ENCODE data around the gene PMPCA. TPM values are rescaled to one million over a fixed set of nuclear protein-coding genes. Genes with fewer than 3 reads are reported as not detected.
"Not testable (repeated sequence)": the region's sequence is repeated elsewhere in the genome, so short reads cannot be mapped to it uniquely, and the experiment has no call there.

The PMPCA gene
- total RNA-seq, 1 experiment from 2014 or later, result 64.2 TPM

- no peak for DNase-seq (ENCODE audit: low spot score)
Measured at GRCh38 chr9:136394312-136395019, 16.0 kb upstream of the PMPCA start.

GRCh38 chr9:136395020-136395340 lies 15.5 kb upstream of the PMPCA start:
- DNase-seq (ENCODE audit: low spot score), result no peak

- no peak for DNase-seq (ENCODE audit: low spot score)
Measured at GRCh38 chr9:136395345-136396218, 14.9 kb upstream of the PMPCA start.

GRCh38 chr9:136396219-136396515 lies 14.3 kb upstream of the PMPCA start:
- no peak for DNase-seq (ENCODE audit: low spot score)

- no peak for DNase-seq (ENCODE audit: low spot score)
Measured at GRCh38 chr9:136397643-136398042, 12.8 kb upstream of the PMPCA start.

GRCh38 chr9:136398286-136398685 lies 12.2 kb upstream of the PMPCA start:
- DNase-seq (ENCODE audit: low spot score), result no peak

- DNase-seq (ENCODE audit: low spot score), result no peak
Measured at GRCh38 chr9:136399176-136400037, 11.1 kb upstream of the PMPCA start.

- DNase-seq (ENCODE audit: low spot score), result peak; percentile 74
Measured at GRCh38 chr9:136400038-136400834, 10.2 kb upstream of the PMPCA start, which contains the start of gene SNAPC4. Gene SNAPC4, minus strand, starts transcription at chr9:136400170. Its CDS starts 1,742 bp downstream, at chr9:136398428.

GRCh38 chr9:136401173-136401922 lies 9.1 kb upstream of the PMPCA start:
- no peak for DNase-seq (ENCODE audit: low spot score)

- DNase-seq (ENCODE audit: low spot score), result no peak
Measured at GRCh38 chr9:136402067-136402466, 8.4 kb upstream of the PMPCA start.

GRCh38 chr9:136403538-136403914 lies 6.9 kb upstream of the PMPCA start:
- no peak for DNase-seq (ENCODE audit: low spot score)

- no peak for DNase-seq (ENCODE audit: low spot score)
Measured at GRCh38 chr9:136403915-136404800, 6.3 kb upstream of the PMPCA start.

- DNase-seq (ENCODE audit: low spot score), result no peak
Measured at GRCh38 chr9:136404801-136405136, 5.7 kb upstream of the PMPCA start.

- no peak for DNase-seq (ENCODE audit: low spot score)
Measured at GRCh38 chr9:136405481-136405880, 5.0 kb upstream of the PMPCA start.

GRCh38 chr9:136405904-136406303 lies 4.6 kb upstream of the PMPCA start:
- not testable (repeated sequence) for DNase-seq (ENCODE audit: low spot score)

- not testable (repeated sequence) for DNase-seq (ENCODE audit: low spot score)
Measured at GRCh38 chr9:136407061-136407460, 3.4 kb upstream of the PMPCA start.

GRCh38 chr9:136407911-136408310 lies 2.5 kb upstream of the PMPCA start:
- DNase-seq (ENCODE audit: low spot score), result no peak

- DNase-seq (ENCODE audit: low spot score), result no peak
Measured at GRCh38 chr9:136409557-136410455, 652 bp upstream of the PMPCA start.

GRCh38 chr9:136411378-136411777 lies 920 bp downstream of the PMPCA start:
- no peak for DNase-seq (ENCODE audit: low spot score)

Measured in H4 (cell line).